Naive thymus-derived CD4-positive, alpha-beta T cell (primary cell): ENCODE measurements around the gene SAMD11. TPM values are rescaled to one million over a fixed set of nuclear protein-coding genes. Genes with fewer than 3 reads are reported as not detected.

Experiments used
- ATAC-seq: fragments of 150-1000 bp; cut with Tn5 transposase; 2 replicates; pipeline ENCODE4 v1.10.0; 2021; ENCODE audit warnings: mild to moderate bottlenecking, moderate library complexity
- CTCF ChIA-PET: fragments of 350-600 bp; sonication (Branson Sonifier 250); formaldehyde crosslinking; loops from one replicate; lab custom pipeline; 2021; ENCODE audit warnings: antibody characterized with exemption; lab: Charles Lee
- POLR2A ChIA-PET: fragments of 350-600 bp; sonication (Branson Sonifier 250); formaldehyde crosslinking; loops from one replicate; lab custom pipeline; 2021; ENCODE audit warnings: antibody characterized with exemption, inconsistent platforms; lab: Charles Lee
- DNase-seq, 9 donors: peaks; one replicate each; pipeline versions ENCODE4 v3.0.0 to v3.0.0-alpha.2; 2020 to 2022; ENCODE audit warnings: mixed read lengths in 1 of 9
- H3K27ac ChIP-seq: one replicate; pipeline ENCODE4 v1.7.0; 2013; ENCODE audit warnings: mild to moderate bottlenecking, low read depth, low read length, moderate library complexity
- H3K27me3 ChIP-seq, 2 donors: one replicate each; pipeline ENCODE4 v1.7.0; 2013; ENCODE audit warnings: low read length in 2 of 2, mild to moderate bottlenecking in 2 of 2, moderate library complexity in 2 of 2; ENCODE audit not compliant: control insufficient read depth in 2 of 2, insufficient read depth in 2 of 2
- H3K36me3 ChIP-seq, 3 experiments: 1 replicate in 2 of 3; 2 replicates in 1 of 3; pipeline ENCODE4 v1.7.0; 2013; ENCODE audit warnings: low read length in 3 of 3, mild to moderate bottlenecking in 3 of 3, moderate library complexity in 1 of 3; ENCODE audit not compliant: insufficient read depth in 3 of 3, control insufficient read depth in 2 of 3
- H3K4me1 ChIP-seq, 2 donors: one replicate each; pipeline ENCODE4 v1.7.0; 2013; ENCODE audit warnings: low read length in 2 of 2, mild to moderate bottlenecking in 2 of 2, moderate library complexity in 1 of 2; ENCODE audit not compliant: control insufficient read depth in 2 of 2, insufficient read depth in 2 of 2
- H3K4me3 ChIP-seq: 2 replicates; pipeline ENCODE4 v1.7.0; 2013; ENCODE audit warnings: mild to moderate bottlenecking, low read length
- H3K9me3 ChIP-seq, 3 experiments: 1 replicate in 2 of 3; 2 replicates in 1 of 3; pipeline ENCODE4 v1.7.0; 2013; ENCODE audit warnings: low read length in 3 of 3; ENCODE audit not compliant: control insufficient read depth in 2 of 3
- H3K27ac Mint-ChIP-seq, 9 donors: one replicate each; pipeline ENCODE4 v1.8.0; 2020 to 2022; ENCODE audit warnings: mixed read lengths in 9 of 9, mild to moderate bottlenecking in 8 of 9, moderate library complexity in 5 of 9, inconsistent platforms in 2 of 9
- H3K27me3 Mint-ChIP-seq, 5 donors: one replicate each; pipeline ENCODE4 v1.8.0; 2021 to 2022; ENCODE audit warnings: mixed read lengths in 5 of 5, mild to moderate bottlenecking in 1 of 5
- H3K36me3 Mint-ChIP-seq, 5 donors: one replicate each; pipeline ENCODE4 v1.8.0; 2020 to 2022; ENCODE audit warnings: mixed read lengths in 5 of 5, mild to moderate bottlenecking in 3 of 5, inconsistent platforms in 1 of 5
- H3K4me1 Mint-ChIP-seq, 7 donors: one replicate each; pipeline ENCODE4 v1.8.0; 2020 to 2022; ENCODE audit warnings: mixed read lengths in 7 of 7, mild to moderate bottlenecking in 3 of 7, inconsistent platforms in 1 of 7
- H3K4me3 Mint-ChIP-seq, 10 donors: one replicate each; pipeline ENCODE4 v1.8.0; 2020 to 2022; ENCODE audit warnings: mild to moderate bottlenecking in 10 of 10, mixed read lengths in 10 of 10, moderate library complexity in 6 of 10, inconsistent platforms in 2 of 10
- H3K9me3 Mint-ChIP-seq, 11 donors: one replicate each; pipeline ENCODE4 v1.8.0; 2020 to 2022; ENCODE audit warnings: mixed read lengths in 11 of 11, mild to moderate bottlenecking in 4 of 11, inconsistent platforms in 1 of 11, moderate library complexity in 1 of 11
- intact Hi-C, 2 donors: fragments of 100-400 bp; cut with micrococcal nuclease; formaldehyde crosslinking; loops; one replicate each; pipeline ENCODE4 v1.15.1; 2023
- polyA plus RNA-seq, 2 donors: library from polyadenylated mRNA; unstranded; fragments of 300-500 nt; fragmentation: Illumina TruSeq; gene quantifications; one replicate each; pipeline ENCODE4 v1.2.3, GENCODE V29; 2021
- total RNA-seq, 6 experiments: library from RNA in 5 of 6; stranded (reverse) in 5 of 6; gene quantifications; 1 replicate in 5 of 6; 2 replicates in 1 of 6; pipeline ENCODE4 v1.2.3 and lab custom pipeline; 2021 to 2026

The SAMD11 gene
- total and polyA plus RNA-seq, 7 experiments from 2014 or later = 0.10 to 0.24 TPM; not detected in 5

DNA sequence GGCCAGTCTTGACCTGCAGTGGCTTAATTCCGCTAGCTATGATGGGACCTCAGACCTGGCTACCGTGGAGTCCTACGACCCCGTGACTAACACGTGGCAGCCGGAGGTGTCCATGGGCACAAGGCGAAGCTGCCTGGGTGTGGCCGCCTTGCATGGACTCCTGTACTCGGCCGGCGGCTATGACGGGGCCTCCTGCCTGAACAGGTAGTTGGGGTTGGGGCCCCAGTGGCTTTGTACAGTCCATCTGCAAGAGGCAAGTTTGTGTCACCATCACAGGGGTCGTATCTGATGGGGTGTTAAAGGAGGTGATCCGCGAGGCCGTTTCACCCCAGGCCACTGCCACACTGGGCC lies 39.6 kb downstream of the SAMD11 start:
- CTCF ChIA-PET = no interaction called here
- Histone ChIP-seq H3K4me3 (no peak overlapping the region), H3K4me1 (peaks cover 5 to 9% of the 10 kb centered on the region in 2 donors), H3K36me3 (peaks cover 0 to 17% (median 0%) of the 10 kb centered on the region in 3 experiments), H3K27ac (no peak overlapping the region), H3K9me3 (no peaks in the 10 kb centered on the region), H3K27me3 (no peaks in the 10 kb centered on the region)
- intact Hi-C loops = no loop called here
- H3K27ac Mint-ChIP-seq = no peak overlapping the region
- H3K4me3 Mint-ChIP-seq = peak overlapping the region in 2 of 10 donors; percentile 45 to 89
- POLR2A ChIA-PET = no interaction called here
- DNase-seq (no peak), ATAC-seq (no peak)
- H3K4me1 Mint-ChIP-seq = peaks cover 4 to 16% (median 6%) of the 10 kb centered on the region in 7 donors
- peaks cover 0 to 3% (median 2%) of the 10 kb centered on the region in 5 donors for H3K27me3 Mint-ChIP-seq
- no peaks in the 10 kb centered on the region for H3K9me3 Mint-ChIP-seq
- peaks cover 0 to 8% (median 0%) of the 10 kb centered on the region in 5 donors for H3K36me3 Mint-ChIP-seq

DNA sequence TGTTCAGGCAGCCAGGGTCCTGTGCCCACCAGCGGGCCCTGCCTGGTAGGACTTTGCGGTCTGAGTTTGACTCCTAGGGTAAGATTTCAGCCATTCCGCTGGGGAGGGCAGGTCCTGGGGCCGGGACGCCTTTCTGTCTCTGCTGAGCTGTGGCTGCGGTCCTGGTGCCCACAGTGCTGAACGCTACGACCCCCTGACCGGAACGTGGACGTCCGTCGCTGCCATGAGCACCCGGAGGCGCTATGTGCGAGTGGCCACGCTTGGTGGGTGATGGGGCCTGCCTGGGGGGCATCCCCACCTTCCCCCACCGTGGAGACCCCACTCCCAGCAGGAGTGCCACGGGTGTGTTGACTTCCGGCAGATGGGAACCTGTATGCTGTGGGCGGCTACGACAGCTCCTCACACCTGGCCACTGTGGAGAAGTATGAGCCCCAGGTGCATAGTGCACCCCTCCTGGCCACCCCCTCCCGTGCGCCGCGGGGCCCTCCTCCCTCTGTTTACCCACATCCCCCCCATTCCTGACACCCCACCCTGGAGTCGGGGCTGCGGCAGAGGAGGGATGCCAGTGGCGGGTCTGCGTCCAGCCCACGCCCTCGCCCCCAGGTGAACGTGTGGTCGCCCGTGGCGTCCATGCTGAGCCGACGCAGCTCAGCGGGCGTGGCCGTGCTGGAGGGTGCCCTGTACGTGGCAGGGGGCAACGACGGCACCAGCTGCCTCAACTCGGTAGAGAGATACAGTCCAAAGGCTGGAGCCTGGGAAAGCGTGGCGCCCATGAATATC lies 40.2 kb downstream of the SAMD11 start:
- Mint-ChIP-seq H3K36me3 (peaks cover 0 to 8% (median 0%) of the 10 kb centered on the region in 5 donors), H3K27me3 (peaks cover 4 to 6% (median 5%) of the 10 kb centered on the region in 5 donors), H3K4me1 (peaks cover 0 to 14% (median 3%) of the 10 kb centered on the region in 7 donors), H3K4me3 (peak overlapping the region in 1 of 10 donors; percentile 19), H3K27ac (no peak overlapping the region), H3K9me3 (peaks cover 0 to 2% (median 0%) of the 10 kb centered on the region in 11 donors)
- ChIA-PET POLR2A (no interaction called here), CTCF (no interaction called here)
- H3K36me3 ChIP-seq = peaks cover 0 to 14% (median 0%) of the 10 kb centered on the region in 3 experiments
- intact Hi-C loops = no loop called here
- no peak overlapping the region for H3K27ac ChIP-seq
- H3K27me3 ChIP-seq = no peaks in the 10 kb centered on the region
- DNase-seq (no peak), ATAC-seq (no peak)
- H3K4me1 ChIP-seq = peaks cover 4 to 5% of the 10 kb centered on the region in 2 donors
- no peak overlapping the region for H3K4me3 ChIP-seq
- no peaks in the 10 kb centered on the region for H3K9me3 ChIP-seq

DNA sequence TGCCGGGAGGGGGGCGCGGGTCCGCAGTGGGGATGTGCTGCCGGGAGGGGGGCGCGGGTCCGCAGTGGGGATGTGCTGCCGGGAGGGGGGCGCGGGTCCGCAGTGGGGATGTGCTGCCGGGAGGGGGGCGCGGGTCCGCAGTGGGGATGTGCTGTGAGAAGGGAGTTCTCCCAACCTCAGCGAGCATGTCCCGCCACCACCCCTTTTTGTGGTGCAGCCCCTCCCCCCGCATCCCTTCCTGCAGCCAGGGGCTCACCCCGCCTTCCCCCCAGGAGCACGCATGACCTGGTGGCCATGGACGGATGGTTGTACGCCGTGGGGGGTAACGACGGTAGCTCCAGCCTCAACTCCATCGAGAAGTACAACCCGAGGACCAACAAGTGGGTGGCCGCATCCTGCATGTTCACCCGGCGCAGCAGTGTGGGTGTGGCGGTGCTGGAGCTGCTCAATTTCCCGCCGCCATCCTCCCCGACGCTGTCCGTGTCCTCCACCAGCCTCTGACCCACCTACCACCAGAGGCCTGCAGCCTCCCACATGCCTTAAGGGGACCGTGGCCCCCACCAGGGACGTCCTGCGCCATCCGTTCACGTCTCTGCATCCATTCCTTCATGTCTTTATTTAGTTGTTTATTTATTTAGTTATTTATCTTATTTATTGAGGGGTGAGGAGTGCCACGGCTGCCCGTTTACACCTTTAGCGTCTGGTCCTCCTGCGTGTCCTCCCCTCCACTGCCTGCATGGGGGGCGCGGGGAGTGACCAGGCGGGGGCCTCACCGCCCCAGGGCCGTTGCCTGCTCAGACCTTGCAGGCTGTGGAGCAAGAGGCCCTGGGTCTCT lies 41.2 kb downstream of the SAMD11 start:
- no peak for DNase-seq
- CTCF ChIA-PET = no interaction called here
- H3K9me3 Mint-ChIP-seq = peaks cover 0 to 4% (median 0%) of the 10 kb centered on the region in 11 donors
- ATAC-seq = no peak
- no peak overlapping the region for H3K27ac Mint-ChIP-seq
- H3K27me3 ChIP-seq = no peaks in the 10 kb centered on the region
- POLR2A ChIA-PET = no interaction called here
- no peak overlapping the region for H3K27ac ChIP-seq
- peaks cover 4 to 5% of the 10 kb centered on the region in 2 donors for H3K4me1 ChIP-seq
- H3K9me3 ChIP-seq = no peaks in the 10 kb centered on the region
- peaks cover 0 to 8% (median 0%) of the 10 kb centered on the region in 5 donors for H3K36me3 Mint-ChIP-seq
- no peak overlapping the region for H3K4me3 ChIP-seq
- peak overlapping the region in 6 of 10 donors; percentile 20 to 83 (median 44) for H3K4me3 Mint-ChIP-seq
- H3K27me3 Mint-ChIP-seq = peaks cover 4 to 15% (median 5%) of the 10 kb centered on the region in 5 donors
- intact Hi-C loops = no loop called here
- H3K4me1 Mint-ChIP-seq = peaks cover 0 to 14% (median 0%) of the 10 kb centered on the region in 7 donors
- H3K36me3 ChIP-seq = peaks cover 0 to 12% (median 0%) of the 10 kb centered on the region in 3 experiments

DNA sequence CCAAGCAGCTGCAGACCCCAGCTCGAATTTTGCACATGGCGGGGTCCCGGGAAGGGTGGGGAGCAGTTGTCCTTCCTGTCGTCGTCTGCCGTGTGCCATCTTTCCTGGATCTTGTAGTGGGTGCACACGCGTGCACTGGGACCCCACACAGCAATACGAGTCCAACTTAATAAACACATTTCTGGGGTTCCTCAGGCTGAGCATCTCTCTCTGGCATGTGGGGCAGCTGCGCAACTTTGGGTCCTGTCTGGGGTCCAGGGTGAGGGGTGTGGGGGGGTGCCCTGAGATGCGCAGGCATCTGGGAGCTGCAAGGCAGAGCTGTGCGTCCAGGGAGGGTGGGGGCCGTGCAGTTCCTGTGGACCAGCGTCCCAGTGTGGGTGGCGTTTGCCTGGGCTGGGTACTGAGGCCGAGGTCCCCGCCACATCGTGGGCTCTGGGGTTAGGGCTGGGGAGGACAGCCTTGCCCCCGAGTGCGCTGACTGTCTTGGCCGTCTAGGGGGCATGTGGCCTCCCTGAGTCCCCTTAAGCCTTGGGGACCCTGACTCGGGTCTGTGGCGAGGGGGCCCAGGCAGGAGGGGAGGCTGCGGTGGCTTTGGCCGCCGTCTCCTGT lies 41.9 kb downstream of the SAMD11 start:
- H3K36me3 ChIP-seq = peaks cover 0 to 12% (median 0%) of the 10 kb centered on the region in 3 experiments
- H3K27me3 ChIP-seq = no peaks in the 10 kb centered on the region
- H3K4me1 ChIP-seq = peaks cover 4 to 5% of the 10 kb centered on the region in 2 donors
- intact Hi-C loops = no loop called here
- Mint-ChIP-seq H3K27me3 (peaks cover 4 to 15% (median 5%) of the 10 kb centered on the region in 5 donors), H3K27ac (no peak overlapping the region), H3K4me1 (peaks cover 0 to 14% (median 0%) of the 10 kb centered on the region in 7 donors), H3K9me3 (peaks cover 0 to 4% (median 0%) of the 10 kb centered on the region in 11 donors), H3K4me3 (peak overlapping the region in 5 of 10 donors; percentile 38 to 83 (median 50)), H3K36me3 (peaks cover 0 to 8% (median 0%) of the 10 kb centered on the region in 5 donors)
- H3K27ac ChIP-seq = no peak overlapping the region
- ChIA-PET CTCF (no interaction called here), POLR2A (no interaction called here)
- H3K4me3 ChIP-seq = no peak overlapping the region
- no peaks in the 10 kb centered on the region for H3K9me3 ChIP-seq
- ATAC-seq (no peak), DNase-seq (no peak)

DNA sequence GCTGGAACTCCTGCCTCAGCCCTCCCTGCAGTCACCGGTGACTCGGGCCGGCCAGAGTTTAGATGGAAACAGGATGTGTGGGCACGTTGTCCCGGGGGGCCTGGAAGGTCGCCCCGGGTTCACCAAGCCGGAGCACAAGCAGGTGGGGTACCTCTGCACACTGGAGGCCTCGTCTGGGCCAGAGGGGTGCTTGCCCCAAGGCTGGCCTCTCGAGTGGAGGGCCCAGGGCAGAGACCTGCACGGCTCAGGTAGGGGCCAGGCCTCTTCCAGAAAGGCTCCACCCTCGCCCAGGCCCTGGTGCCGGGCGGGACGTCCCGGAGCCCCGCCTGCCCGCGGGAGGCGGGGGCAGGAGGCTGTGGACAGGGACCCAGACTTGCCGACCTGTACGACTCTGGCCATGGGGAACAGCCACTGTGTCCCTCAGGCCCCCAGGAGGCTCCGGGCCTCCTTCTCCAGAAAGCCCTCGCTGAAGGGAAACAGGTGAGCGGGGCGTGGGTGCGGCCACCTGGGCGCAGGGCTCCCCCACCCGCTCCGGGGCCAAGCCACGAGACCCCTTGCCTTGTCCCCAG lies 42.5 kb downstream of the SAMD11 start, which contains the start of gene PLEKHN1:
TSS of gene PLEKHN1 (plus strand) at position 348 of the 569 bp plus-strand sequence. CDS start at position 398, 50 bp downstream.
- peaks cover 4 to 5% of the 10 kb centered on the region in 2 donors for H3K4me1 ChIP-seq
- ATAC-seq (peak; percentile 47), DNase-seq (peak in 1 of 9 donors; percentile 47)
- peaks cover 4 to 15% (median 5%) of the 10 kb centered on the region in 5 donors for H3K27me3 Mint-ChIP-seq
- peaks cover 0 to 4% (median 0%) of the 10 kb centered on the region in 11 donors for H3K9me3 Mint-ChIP-seq
- ChIA-PET POLR2A (no interaction called here), CTCF (interaction anchor here (1.7 kb wide), 1 partner anchor 10 kb away, joined by 8 read pairs; no protein-coding TSS in a partner anchor)
- peak within 1 kb of the TSS; percentile 78 for H3K4me3 ChIP-seq
- no peaks in the 10 kb centered on the region for H3K27me3 ChIP-seq
- intact Hi-C loops = no loop called here
- peak within 1 kb of the TSS; percentile 51 to 91 (median 79) for H3K4me3 Mint-ChIP-seq
- H3K27ac Mint-ChIP-seq = peak within 1 kb of the TSS in 1 of 9 donors; percentile 86
- peaks cover 0 to 8% (median 0%) of the 10 kb centered on the region in 5 donors for H3K36me3 Mint-ChIP-seq
- H3K36me3 ChIP-seq = peaks cover 0 to 12% (median 0%) of the 10 kb centered on the region in 3 experiments
- peaks cover 0 to 14% (median 0%) of the 10 kb centered on the region in 7 donors for H3K4me1 Mint-ChIP-seq
- H3K9me3 ChIP-seq = no peaks in the 10 kb centered on the region
- H3K27ac ChIP-seq = peak within 1 kb of the TSS; percentile 36
